NCI-H1092 (cell line): ENCODE measurements around the gene SF3B5.
"Not testable (repeated sequence)": the region's sequence is repeated elsewhere in the genome, so short reads cannot be mapped to it uniquely, and the experiment has no call there.

Experiments
- DNase-seq: peaks from one replicate; lab custom pipeline; 2025; lab: John Stamatoyannopoulos, UW

SF3B5 gene

GRCh38 chr6:144104898-144105487, 9.6 kb upstream of the SF3B5 start:
- DNase-seq: peak; percentile 8

DNA sequence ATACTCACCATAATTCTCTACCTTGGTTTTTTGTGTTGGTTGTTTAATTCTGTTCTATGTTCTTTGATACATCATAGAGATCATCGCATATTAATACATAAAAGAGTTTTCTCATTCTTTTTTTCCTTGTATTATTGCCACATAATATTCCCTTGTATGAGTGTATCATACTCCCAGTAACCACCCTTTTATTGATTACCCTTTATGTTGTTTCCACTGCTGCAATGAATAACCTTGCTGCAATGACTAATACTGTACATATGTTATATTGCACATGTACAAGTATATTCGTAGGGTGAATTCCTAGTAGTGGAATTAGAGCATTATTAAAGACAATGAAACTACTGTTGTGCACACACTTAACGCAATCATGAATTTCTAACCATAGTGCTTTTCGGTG, 9.1 kb upstream of the SF3B5 start:
- no peak for DNase-seq

DNA sequence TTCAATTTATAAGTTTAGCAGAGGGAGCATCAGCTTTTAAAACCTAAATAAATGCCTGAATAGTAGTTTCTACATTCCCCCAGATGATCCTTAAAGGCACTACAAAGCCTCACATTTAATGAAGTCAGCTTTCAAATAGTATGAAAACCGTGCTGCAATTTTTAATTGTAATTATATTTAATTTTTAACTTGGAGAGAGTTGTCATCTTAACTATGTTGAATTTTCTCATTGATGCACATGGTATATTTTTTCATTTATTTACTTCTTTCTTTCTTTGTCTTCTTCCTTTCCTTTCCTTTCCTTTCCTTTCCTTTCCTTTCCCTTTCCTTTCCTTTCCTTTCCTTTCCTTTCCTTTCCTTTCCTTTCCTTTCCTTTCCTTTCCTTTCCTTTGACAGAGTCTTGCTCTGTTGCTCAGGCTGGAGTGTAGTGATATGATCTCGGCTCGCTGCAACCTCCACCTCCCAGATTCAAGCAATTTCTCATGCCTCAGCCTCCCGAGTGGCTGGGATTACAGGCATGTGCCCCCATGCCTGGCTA, 7.7 kb upstream of the SF3B5 start:
- DNase-seq: no peak

DNA sequence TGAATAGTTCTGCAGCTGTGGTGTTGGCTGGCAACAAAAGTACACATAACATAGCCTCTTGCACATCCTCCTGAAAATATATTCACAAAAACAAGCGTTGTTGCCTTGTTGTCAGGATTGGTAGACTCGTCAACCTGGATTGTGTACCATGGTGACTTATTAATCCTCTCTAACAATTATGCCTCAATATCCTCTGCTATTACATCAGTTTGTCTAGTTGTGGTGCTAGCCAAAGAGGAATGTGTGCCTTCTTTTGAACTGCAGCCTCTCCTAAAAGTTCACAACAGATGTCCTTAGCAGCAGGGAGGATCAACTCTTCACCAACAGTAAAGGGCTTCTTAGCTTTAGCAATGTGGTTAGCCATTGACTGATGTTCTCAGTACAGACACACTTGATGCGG, 3.6 kb upstream of the SF3B5 start:
- DNase-seq: no peak

GRCh38 chr6:144094731-144095133, 641 bp downstream of the SF3B5 start:
- no peak for DNase-seq

DNA sequence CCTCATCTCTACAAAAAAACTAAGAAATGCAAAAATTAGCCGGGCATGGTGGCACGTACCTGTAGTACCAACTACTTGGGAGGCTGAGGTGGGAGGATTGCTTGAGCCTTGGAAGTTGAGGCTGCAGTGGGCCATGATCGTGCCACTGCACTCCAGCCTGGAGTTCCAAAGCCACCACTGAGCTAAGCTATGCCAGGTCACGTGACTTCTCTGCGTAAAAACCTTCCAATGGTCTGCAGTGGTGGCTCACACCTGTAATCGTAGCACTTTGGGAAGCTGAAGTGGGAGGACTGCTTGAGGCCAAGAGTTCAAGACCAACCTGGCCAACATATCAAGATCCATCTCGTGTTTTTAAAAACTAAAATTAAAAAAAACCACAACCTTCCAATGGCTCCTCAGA, 1.7 kb downstream of the SF3B5 start:
- DNase-seq: no peak

DNA sequence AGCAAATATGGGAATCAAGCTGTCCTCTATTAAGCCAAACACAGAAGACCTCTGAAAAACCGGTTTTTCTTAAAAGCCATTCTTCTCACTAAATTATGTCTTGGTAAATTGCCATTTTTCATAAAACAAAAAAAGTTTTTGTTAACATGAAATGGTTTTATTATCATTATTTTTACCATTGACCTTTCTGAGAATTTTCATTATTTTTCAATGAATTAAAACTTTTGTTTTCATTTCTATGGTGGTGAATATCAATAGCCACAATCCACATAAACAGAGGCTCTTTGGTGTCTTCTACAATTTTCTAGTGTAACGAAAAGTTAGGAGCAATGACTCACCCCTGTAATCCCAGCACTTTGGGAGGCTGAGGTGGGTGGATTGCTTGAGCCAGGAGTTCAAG, 2.1 kb downstream of the SF3B5 start:
- DNase-seq: no peak

DNA sequence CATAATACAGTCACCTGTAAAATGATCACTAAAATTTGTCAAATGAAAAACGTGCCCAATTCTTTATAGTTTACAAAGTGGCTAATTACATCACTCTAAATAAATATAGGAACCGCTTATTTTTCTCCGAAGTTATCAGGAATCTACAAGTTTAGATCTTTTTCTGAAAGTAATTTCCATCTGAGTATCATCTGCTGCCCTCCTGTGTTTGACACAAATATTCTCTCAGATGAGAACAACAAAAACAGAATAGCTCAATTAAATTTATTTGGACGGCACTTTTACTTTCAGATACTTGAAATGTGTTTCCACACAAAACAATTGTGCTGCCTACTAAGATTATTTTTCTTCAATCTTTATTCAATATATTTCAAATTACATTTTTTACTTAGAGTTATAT, 5.0 kb downstream of the SF3B5 start:
- DNase-seq: no peak

GRCh38 chr6:144087789-144088426, 7.5 kb downstream of the SF3B5 start:
- DNase-seq: no peak

DNA sequence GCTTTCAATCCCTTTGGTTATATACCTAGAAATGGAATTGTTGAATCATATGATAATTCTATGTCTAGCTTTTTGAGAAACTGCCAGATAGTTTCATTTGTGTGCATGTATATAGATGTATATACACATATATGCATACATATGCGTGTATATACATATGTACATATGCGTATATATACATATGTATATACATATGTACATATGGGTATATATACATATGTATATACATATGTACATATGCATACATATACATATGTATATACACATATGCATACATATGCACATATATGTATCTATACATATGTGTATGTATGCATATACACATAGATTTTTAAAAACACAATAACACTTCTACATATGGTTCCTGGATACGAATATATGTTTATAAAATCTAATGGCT, 8.4 kb downstream of the SF3B5 start:
- no peak for DNase-seq

GRCh38 chr6:144083172-144083571, 12.2 kb downstream of the SF3B5 start:
- no peak for DNase-seq

- DNase-seq: not testable (repeated sequence)
Observed at GRCh38 chr6:144082412-144082811, 13.0 kb downstream of the SF3B5 start.

GRCh38 chr6:144077871-144078270, 17.5 kb downstream of the SF3B5 start:
- DNase-seq: no peak

DNA sequence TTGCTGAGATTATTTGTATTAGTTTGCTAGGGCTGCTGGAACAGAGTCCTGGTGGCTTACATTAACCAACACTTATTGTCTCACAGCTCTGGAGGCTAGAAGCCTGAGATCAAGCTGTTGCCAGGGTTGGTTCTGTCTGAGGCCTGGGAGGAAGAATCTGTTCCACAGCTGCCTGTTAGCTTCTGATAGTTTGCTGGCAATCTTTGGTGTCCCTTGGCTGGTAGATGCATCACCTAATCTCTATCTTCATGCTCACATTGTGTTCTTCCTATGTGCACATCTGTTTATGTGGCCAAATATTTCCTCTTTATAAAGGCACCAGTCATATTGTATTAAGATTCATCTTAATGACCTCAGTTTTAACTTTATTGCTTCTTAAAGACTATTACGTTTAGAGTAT, 19.5 kb downstream of the SF3B5 start:
- DNase-seq: no peak

- no peak for DNase-seq
Observed at GRCh38 chr6:144075187-144075586, 20.2 kb downstream of the SF3B5 start.

- DNase-seq: no peak
Observed at GRCh38 chr6:144073024-144073423, 22.3 kb downstream of the SF3B5 start.

- no peak for DNase-seq
Observed at GRCh38 chr6:144069506-144069905, 25.9 kb downstream of the SF3B5 start.

DNA sequence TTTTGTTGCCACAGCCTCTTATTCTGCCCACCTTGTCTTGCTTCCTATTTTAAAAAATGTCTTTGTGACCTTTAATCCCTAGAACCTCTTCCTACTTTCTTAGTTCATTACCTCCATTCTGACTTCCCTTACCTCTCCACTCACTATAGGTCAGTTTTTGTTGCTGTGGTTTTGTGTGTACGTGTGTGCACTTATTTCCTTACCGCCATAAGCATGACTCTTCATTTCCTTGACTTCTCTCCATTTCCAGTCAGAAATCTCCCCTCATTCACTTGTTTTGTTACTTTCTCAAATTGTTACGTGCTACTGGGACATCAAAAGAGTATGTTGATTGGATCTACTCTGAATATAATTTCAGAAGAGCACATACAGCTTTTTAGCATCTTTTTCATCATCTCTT, 26.6 kb downstream of the SF3B5 start:
- DNase-seq: no peak

- DNase-seq: no peak
Observed at GRCh38 chr6:144066741-144067484, 28.5 kb downstream of the SF3B5 start.

DNA sequence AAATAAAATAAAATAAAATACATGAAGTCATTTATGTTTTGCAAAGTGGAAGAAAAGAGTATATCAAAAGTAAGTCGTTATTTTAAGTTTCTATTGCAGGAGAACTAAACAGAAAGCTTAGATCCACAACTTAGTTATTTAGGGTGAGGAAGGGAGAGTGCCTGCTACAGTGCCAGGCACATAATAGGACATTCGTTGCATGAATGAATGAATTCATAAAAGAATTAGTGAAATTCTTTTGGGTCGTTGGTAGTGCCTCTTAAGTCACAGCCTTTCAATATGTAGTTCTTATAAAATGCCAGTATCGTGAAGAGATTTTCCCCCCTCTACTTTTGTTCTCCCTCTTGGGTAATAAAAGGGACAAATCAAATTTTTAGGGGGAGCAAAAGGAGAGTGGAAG, 29.1 kb downstream of the SF3B5 start:
- no peak for DNase-seq

DNA sequence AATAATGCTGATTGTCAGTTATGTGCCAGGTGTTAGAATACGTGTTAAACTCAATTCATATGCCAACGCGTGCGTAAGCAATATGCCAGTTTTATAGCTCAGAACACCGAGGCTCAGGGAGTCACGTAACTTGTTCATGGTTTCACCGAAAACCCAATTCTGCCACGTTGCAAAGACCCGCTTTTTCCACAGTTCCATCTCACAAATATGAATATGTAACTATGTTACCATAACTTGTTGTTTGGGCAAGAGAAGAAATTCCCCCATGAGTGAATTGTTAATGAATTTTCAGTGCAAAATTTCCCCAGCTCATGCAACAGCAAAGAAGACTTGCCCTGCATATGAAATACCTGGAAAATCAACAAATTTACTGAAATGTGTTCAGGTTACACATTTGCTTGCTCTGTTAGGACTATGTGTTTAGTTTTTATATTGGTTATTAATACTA, 30.1 kb downstream of the SF3B5 start:
- DNase-seq: no peak

- DNase-seq: no peak
Observed at GRCh38 chr6:144064402-144065212, 30.8 kb downstream of the SF3B5 start.
